ENCODE data around the gene TMEM176A. TPM values are rescaled to one million over a fixed set of nuclear protein-coding genes. Genes with fewer than 3 reads are reported as not detected.
A peak's percentile ranks its signal among the peaks of the same experiment; 100 is the strongest.

The TMEM176A gene
- polyA plus RNA-seq, 3 donors = 14.1 to 285 (median 129) TPM

- H3K4me1 ChIP-seq (ENCODE audit: control insufficient read depth in 1 of 2, insufficient read depth in 2 of 2, low read length in 2 of 2) = peaks cover 51 to 83% of the 10 kb centered on the region in 2 donors
- DNase-seq = peak; percentile 44 to 56 (median 55)
- Mint-ChIP-seq H3K36me3 (peaks cover 17 to 28% of the 10 kb centered on the region in 2 donors), H3K27ac (peak overlapping the region; percentile 88 to 96 (median 92)), H3K27me3 (ENCODE audit: low read depth in 3 of 3) (peaks cover 0 to 8% (median 5%) of the 10 kb centered on the region in 3 donors), H3K4me1 (peaks cover 76% of the 10 kb centered on the region), H3K4me3 (peak overlapping the region; percentile 62 to 77), H3K9me3 (no peaks in the 10 kb centered on the region)
- whole genome bisulfite sequencing (ENCODE audit: insufficient coverage) = no CpG with 5 or more reads among the region's 3 CpGs
- TF ChIP-seq, protein P1, sequence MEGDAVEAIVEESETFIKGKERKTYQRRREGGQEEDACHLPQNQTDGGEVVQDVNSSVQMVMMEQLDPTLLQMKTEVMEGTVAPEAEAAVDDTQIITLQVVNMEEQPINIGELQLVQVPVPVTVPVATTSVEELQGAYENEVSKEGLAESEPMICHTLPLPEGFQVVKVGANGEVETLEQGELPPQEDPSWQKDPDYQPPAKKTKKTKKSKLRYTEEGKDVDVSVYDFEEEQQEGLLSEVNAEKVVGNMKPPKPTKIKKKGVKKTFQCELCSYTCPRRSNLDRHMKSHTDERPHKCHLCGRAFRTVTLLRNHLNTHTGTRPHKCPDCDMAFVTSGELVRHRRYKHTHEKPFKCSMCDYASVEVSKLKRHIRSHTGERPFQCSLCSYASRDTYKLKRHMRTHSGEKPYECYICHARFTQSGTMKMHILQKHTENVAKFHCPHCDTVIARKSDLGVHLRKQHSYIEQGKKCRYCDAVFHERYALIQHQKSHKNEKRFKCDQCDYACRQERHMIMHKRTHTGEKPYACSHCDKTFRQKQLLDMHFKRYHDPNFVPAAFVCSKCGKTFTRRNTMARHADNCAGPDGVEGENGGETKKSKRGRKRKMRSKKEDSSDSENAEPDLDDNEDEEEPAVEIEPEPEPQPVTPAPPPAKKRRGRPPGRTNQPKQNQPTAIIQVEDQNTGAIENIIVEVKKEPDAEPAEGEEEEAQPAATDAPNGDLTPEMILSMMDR (IDR thresholded peaks at IDR 0.05) = no peak
- no peaks in the 10 kb centered on the region for H3K27me3 ChIP-seq (ENCODE audit: control insufficient read depth in 2 of 2, insufficient read depth in 2 of 2, low read length in 2 of 2)
- peak overlapping the region; percentile 37 for H2AFZ ChIP-seq (ENCODE audit: insufficient read depth, low read depth, low read length, poor library complexity, severe bottlenecking)
- peak overlapping the region; percentile 69 to 92 for H3K27ac ChIP-seq (ENCODE audit: low read depth in 1 of 2, low read length in 2 of 2)
- H3K9me3 ChIP-seq (replicated peaks in 1 of 2; ENCODE audit: control insufficient read depth in 1 of 2, insufficient read depth in 1 of 2, low read length in 2 of 2) = no peaks in the 10 kb centered on the region
- peak overlapping the region; percentile 62 for H3K4me2 ChIP-seq (replicated peaks; ENCODE audit: extremely low read depth, low read length, poor library complexity, severe bottlenecking)
- no peaks in the 10 kb centered on the region for H4K20me1 ChIP-seq (ENCODE audit: insufficient read depth, low read length)
- peaks cover 14% of the 10 kb centered on the region for H3K79me2 ChIP-seq (ENCODE audit: insufficient read depth, low read length)
- peak overlapping the region; percentile 60 for H3K9ac ChIP-seq (ENCODE audit: insufficient read depth, low read length, poor library complexity, severe bottlenecking)
- intact Hi-C loops (cut with micrococcal nuclease) = loop anchor here (10.0 kb wide), 5 partner anchors 95 to 1285 kb away; partner anchors contain the start of genes AGAP3 (in 1 of the 2), FASTK (in 1 of the 2), REPIN1 (in 1 of the 2) and TMUB1 (in 1 of the 2)
- peaks cover 0 to 4% of the 10 kb centered on the region in 2 donors for H3K36me3 ChIP-seq (replicated peaks in 1 of 2; ENCODE audit: control insufficient read depth in 1 of 2, insufficient read depth in 2 of 2, low read length in 2 of 2)
- peak overlapping the region in 2 of 3 experiments; percentile 4 to 63 for H3K4me3 ChIP-seq (replicated peaks in 1 of 3; ENCODE audit: low read depth in 2 of 3, low read length in 3 of 3)
Observed at GRCh38 chr7:150780292-150780691, 20.3 kb upstream of the TMEM176A start.

DNA sequence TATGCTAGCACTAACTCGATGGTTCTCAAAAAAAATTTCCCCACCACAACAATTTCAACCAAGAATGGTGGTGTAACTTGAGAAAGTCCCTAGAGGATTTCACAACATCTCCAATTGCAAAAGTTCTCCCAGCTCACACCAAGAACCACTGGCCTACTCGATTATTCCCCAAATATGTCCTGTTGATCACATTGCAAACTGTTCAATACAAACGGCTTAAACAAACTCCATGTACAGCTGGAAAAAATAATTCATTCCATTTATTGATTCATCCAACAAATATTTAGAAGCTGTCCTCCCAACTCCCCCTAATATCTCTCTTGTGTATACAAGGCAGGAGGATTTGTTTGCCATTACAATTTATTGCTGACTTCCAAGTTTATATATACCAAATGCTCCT, 19.5 kb upstream of the TMEM176A start:
- H4K20me1 ChIP-seq (ENCODE audit: insufficient read depth, low read length) = no peaks in the 10 kb centered on the region
- peak overlapping the region; percentile 88 to 96 (median 92) for H3K27ac Mint-ChIP-seq

More for the DNA sequence above, 19.5 kb upstream of the TMEM176A start:
- Histone ChIP-seq H3K9me3 (replicated peaks in 1 of 2; ENCODE audit: control insufficient read depth in 1 of 2, insufficient read depth in 1 of 2, low read length in 2 of 2) (no peaks in the 10 kb centered on the region), H3K4me1 (ENCODE audit: control insufficient read depth in 1 of 2, insufficient read depth in 2 of 2, low read length in 2 of 2) (peaks cover 59 to 91% of the 10 kb centered on the region in 2 donors), H3K4me2 (replicated peaks; ENCODE audit: extremely low read depth, low read length, poor library complexity, severe bottlenecking) (peak overlapping the region; percentile 62), H3K9ac (ENCODE audit: insufficient read depth, low read length, poor library complexity, severe bottlenecking) (peak overlapping the region; percentile 60), H3K36me3 (replicated peaks in 1 of 2; ENCODE audit: control insufficient read depth in 1 of 2, insufficient read depth in 2 of 2, low read length in 2 of 2) (peaks cover 0 to 4% of the 10 kb centered on the region in 2 donors), H2AFZ (ENCODE audit: insufficient read depth, low read depth, low read length, poor library complexity, severe bottlenecking) (peak overlapping the region; percentile 37), H3K79me2 (ENCODE audit: insufficient read depth, low read length) (peaks cover 14% of the 10 kb centered on the region), H3K27ac (ENCODE audit: low read depth in 1 of 2, low read length in 2 of 2) (peak overlapping the region in 1 of 2 donors; percentile 92), H3K4me3 (replicated peaks in 1 of 3; ENCODE audit: low read depth in 2 of 3, low read length in 3 of 3) (peak overlapping the region in 1 of 3 experiments; percentile 63), H3K27me3 (ENCODE audit: control insufficient read depth in 2 of 2, insufficient read depth in 2 of 2, low read length in 2 of 2) (no peaks in the 10 kb centered on the region)
- 0% methylated on average over 1 of the region's 3 CpGs for WGBS (ENCODE audit: insufficient coverage)
- Mint-ChIP-seq H3K9me3 (no peaks in the 10 kb centered on the region), H3K27me3 (ENCODE audit: low read depth in 3 of 3) (peaks cover 0 to 8% (median 3%) of the 10 kb centered on the region in 3 donors), H3K4me1 (peaks cover 84% of the 10 kb centered on the region), H3K4me3 (peak overlapping the region in 1 of 2 donors; percentile 77), H3K36me3 (peaks cover 14 to 23% of the 10 kb centered on the region in 2 donors)
- DNase-seq = peak; percentile 77 to 88 (median 81)
- intact Hi-C loops (cut with micrococcal nuclease) = loop anchor here (10.0 kb wide), 5 partner anchors 94 to 1286 kb away; partner anchors contain the start of genes AGAP3 (in 1 of the 2), FASTK (in 1 of the 2), REPIN1 (in 1 of the 2) and TMUB1 (in 1 of the 2)
- TF ChIP-seq, protein P1 (IDR thresholded peaks at IDR 0.05) = no peak

Data from CD14-positive monocyte (primary cell).